WTC11 (cell line): Measurements from ENCODE around the gene MMP8.

Experiments used
- ATF1 ChIP-seq: sonication (generic); formaldehyde crosslinking; IDR thresholded peaks from 2 replicates; pipeline ENCODE4 v1.8.1; 2023; ENCODE audit warnings: mild to moderate bottlenecking, moderate library complexity, missing genetic modification reagents
- ATF2 ChIP-seq: sonication (generic); formaldehyde crosslinking; IDR thresholded peaks from 2 replicates; pipeline ENCODE4 v1.8.1; 2022; ENCODE audit warnings: low read depth, missing genetic modification reagents, borderline replicate concordance
- ATF3 ChIP-seq: sonication (generic); formaldehyde crosslinking; conservative IDR thresholded peaks from 2 replicates; pipeline ENCODE4 v1.8.1; 2022; ENCODE audit warnings: mild to moderate bottlenecking, missing genetic modification reagents
- CREB1 ChIP-seq: sonication (generic); formaldehyde crosslinking; IDR thresholded peaks from 2 replicates; pipeline ENCODE4 v1.8.0; 2023; ENCODE audit warnings: mild to moderate bottlenecking, missing genetic modification reagents
- CTCF ChIP-seq: fragments of 200-600 bp; IDR thresholded peaks from 2 replicates; pipeline ENCODE4 v1.8.0; 2022; ENCODE audit warnings: antibody characterized with exemption
- E2F1 ChIP-seq: sonication (generic); formaldehyde crosslinking; IDR thresholded peaks from 2 replicates; pipeline ENCODE4 v1.8.0; 2022; ENCODE audit warnings: mild to moderate bottlenecking, missing genetic modification reagents
- E2F4 ChIP-seq: sonication (generic); formaldehyde crosslinking; IDR thresholded peaks from 2 replicates; pipeline ENCODE4 v1.8.1; 2022; ENCODE audit warnings: low read depth, mild to moderate bottlenecking, moderate library complexity, missing genetic modification reagents, borderline replicate concordance
- JAZF1 ChIP-seq: fragments of 250-450 bp; sonication (Bioruptor Pico); IDR thresholded peaks from 2 replicates; pipeline ENCODE4 v1.9.0; 2021; ENCODE audit warnings: moderate library complexity, mild to moderate bottlenecking, inconsistent platforms
- JUN ChIP-seq: sonication (generic); formaldehyde crosslinking; IDR thresholded peaks from 2 replicates; pipeline ENCODE4 v1.8.0; 2023; ENCODE audit warnings: mild to moderate bottlenecking, missing genetic modification reagents
- PREB ChIP-seq: sonication (generic); formaldehyde crosslinking; IDR thresholded peaks from 2 replicates; pipeline ENCODE4 v1.8.1; 2022; ENCODE audit warnings: mild to moderate bottlenecking, missing genetic modification reagents, moderate library complexity, borderline replicate concordance
- RELA ChIP-seq: sonication (generic); formaldehyde crosslinking; IDR thresholded peaks from 2 replicates; pipeline ENCODE4 v1.8.1; 2022; ENCODE audit warnings: missing genetic modification reagents, mild to moderate bottlenecking, borderline replicate concordance
- TCF7 ChIP-seq: sonication (generic); formaldehyde crosslinking; IDR thresholded peaks from 2 replicates; pipeline ENCODE4 v1.8.0; 2022; ENCODE audit warnings: mild to moderate bottlenecking, low read depth, missing genetic modification reagents, moderate library complexity
- USF1 ChIP-seq: sonication (generic); formaldehyde crosslinking; IDR thresholded peaks from 2 replicates; pipeline ENCODE4 v1.8.0; 2022; ENCODE audit warnings: mild to moderate bottlenecking, missing genetic modification reagents
- ZBTB43 ChIP-seq: sonication (generic); formaldehyde crosslinking; IDR thresholded peaks from 2 replicates; pipeline ENCODE4 v1.8.1; 2023; ENCODE audit warnings: mild to moderate bottlenecking, missing genetic modification reagents

- TF ChIP-seq CTCF: no peak
- no peak for TF ChIP-seq JUN (CRISPR knock-in tag)
- TF ChIP-seq ATF2 (CRISPR knock-in tag): no peak
- no peak for TF ChIP-seq ATF3 (CRISPR knock-in tag)
- no peak for TF ChIP-seq USF1
- no peak for TF ChIP-seq PREB (CRISPR knock-in tag)
- no peak for TF ChIP-seq E2F4
- no peak for TF ChIP-seq ATF1
- TF ChIP-seq E2F1 (CRISPR knock-in tag): no peak
- TF ChIP-seq CREB1 (CRISPR knock-in tag): no peak
- no peak for TF ChIP-seq JAZF1 (CRISPR knock-in tag)
- TF ChIP-seq RELA (CRISPR knock-in tag): no peak
- no peak for TF ChIP-seq TCF7 (CRISPR knock-in tag)
- no peak for TF ChIP-seq ZBTB43 (CRISPR knock-in tag)
Observed at GRCh38 chr11:102683277-102683676, 41.5 kb downstream of the MMP8 start.
